ENCODE results near the gene GLTP.

The GLTP gene

DNA sequence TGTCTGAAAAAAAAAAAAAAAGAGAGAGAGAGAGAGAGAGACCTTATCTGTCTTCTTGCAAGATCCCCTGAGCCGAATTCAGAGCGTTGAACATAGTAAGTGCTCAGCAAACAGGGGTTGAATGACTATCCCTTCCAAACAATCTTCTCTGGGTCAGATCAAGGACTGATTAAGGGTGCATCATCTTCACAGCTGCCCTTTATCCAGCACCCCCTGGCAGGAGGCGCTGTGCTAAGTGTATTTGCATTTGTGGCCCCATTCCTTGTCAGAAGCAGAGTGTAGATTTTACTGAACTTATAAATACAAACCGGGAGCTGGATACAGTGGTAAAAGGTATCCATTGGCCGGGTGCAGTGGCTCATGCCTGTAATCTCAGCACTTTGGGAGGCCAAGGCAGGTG, 38.3 kb downstream of the GLTP start:
- DNase-seq (ENCODE audit: low read depth) = no peak

DNA sequence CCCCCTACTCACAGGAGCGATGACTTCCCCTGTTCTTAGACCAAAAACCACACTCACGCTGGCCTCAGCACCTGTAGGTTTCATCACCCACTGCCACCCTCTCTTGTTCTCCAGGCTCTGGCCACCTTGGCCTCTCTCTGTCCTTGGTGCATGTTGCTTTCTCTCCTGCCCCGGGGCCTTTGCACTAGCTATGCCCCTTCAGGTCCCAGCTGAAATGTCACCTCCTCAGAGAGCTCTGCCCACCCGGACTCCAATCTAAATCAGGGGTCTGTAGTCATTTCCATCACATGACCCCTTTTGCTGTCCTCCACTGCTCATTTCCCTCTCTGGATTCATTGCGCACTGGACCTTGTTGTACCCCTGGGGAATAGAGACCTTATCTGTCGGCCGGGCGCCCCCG, 39.0 kb downstream of the GLTP start:
- no peak for DNase-seq (ENCODE audit: low read depth)

DNA sequence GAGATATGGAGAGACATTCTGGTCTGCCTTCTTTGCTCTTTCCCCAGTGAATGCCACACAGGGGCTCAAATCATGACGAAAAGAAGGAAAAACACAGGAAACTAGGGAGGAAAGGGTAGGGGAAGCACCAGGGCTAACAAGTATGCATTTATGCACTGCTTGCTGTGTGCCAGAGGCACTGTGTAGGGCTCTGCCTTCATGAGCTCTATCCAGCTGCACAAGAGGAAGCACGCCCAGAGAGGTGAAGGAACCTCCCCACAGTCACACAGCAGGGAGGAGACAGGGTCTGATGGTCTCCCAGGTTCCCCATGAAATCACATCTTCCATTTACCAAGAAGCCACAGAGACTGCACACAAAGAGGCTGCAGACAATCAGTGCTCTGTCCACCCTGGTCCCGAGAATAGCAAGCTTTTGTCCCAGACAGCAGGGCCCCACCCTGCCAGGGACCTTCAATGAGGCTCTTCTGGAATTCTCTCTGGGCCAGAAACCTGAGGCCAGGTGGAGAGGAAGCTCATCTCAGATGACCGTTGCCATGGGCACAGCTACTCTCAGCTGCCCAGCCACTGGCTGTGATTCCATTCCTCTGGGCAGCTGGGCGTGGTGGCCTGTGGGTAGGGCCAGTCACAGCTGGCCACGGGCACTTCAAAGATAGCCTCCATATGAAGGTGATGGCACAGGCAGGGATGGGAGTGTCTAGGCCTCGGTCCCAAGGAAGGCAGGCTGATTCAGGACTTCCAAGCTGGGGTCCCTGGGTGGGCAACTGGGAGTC, 39.9 kb downstream of the GLTP start:
- no peak for DNase-seq (ENCODE audit: low read depth)

GRCh38 chr12:109839444-109839843, 40.9 kb downstream of the GLTP start:
- DNase-seq (ENCODE audit: low read depth) = no peak

GRCh38 chr12:109836916-109837315, 43.4 kb downstream of the GLTP start:
- DNase-seq (ENCODE audit: low read depth) = no peak

DNA sequence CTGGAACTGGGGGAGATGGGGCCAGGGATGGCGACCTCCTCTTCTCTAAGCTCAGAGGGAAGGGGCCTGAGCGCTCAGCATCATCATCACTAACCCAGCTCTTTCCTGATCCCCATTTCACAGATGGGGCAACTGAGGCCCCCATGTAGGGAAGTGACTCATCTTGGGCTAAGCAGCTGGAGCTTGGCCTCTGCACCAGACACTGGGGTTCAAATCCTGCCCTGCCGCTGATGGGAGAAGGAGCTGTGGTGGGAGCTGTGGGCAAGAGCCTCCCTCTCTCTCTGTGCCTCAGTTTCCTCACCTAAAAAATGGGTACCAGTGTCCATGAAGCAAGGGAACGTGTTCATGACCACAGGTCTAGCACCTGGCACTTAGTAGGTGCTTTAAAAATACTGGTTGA, 44.5 kb downstream of the GLTP start:
- no peak for DNase-seq (ENCODE audit: low read depth)

DNA sequence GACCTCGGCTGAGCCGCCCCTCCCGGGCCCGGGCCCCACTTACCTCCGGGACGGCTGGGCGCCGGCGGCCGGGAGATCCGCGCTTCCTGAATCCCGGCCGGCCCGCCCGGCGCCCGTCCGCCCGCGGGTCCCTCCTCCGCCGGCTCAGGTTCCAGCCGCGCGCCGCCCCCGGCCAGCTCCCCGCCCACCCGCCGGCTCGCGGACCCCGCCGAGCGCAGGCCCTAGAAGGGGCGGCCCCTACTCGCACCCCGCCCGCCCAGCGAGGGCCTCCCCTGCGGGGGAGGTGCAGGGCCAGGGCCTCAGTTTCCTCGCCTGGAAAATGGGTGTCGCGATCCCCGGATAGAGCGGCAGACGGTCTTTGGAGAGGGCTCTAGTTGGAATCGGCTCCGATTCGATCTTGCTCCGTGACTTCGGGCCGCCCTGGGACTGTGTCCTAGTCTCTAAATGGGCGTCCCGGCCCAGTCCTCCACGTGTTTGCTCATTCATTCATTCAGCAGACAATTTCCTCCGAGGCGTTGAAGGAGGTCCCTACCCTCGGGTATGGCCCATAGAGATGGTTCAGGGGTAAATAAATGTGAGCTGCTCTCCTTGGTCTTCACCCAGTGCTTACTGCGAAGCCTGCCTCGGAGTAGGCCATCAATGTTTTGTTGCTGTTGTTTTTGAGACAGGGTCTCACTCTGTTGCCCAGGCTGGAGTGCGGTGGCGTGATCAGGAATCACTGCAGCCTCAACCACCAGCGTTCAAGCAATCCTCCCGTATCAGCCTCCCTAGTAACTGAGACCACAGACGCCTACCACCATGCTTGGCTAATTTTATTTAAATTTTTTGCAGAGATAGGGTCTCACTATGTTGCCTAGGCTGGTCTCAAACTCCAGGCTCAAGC, 46.8 kb downstream of the GLTP start, which contains the start of gene TRPV4:
Gene TRPV4, minus strand, starts transcription at position 92 of the 883 bp plus-strand sequence. CDS start 18,602 bp downstream, outside the sequence.
- DNase-seq (ENCODE audit: low read depth) = no peak

- no peak for DNase-seq (ENCODE audit: low read depth)
Measured at GRCh38 chr12:109832541-109833306, 47.6 kb downstream of the GLTP start.

DNA sequence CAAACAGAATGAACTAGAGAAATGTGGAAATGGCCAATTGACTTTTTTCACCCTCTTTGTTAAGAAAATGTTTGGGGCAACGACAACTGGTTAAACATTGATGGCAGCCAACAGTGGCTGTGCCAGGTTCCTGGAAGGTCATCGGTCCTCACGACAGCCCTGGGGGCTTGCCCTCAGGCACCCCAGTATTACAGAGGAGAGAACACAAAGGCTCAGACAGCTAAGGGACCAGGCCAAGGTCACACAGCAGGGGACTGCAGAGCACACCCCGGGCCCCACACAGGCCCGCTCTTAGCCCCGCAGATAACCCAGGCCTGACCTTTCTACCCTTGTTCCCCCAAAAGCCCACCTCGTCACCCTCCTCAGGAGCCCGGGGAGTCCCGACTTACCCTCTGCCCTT, 48.4 kb downstream of the GLTP start:
- DNase-seq (ENCODE audit: low read depth) = no peak

- no peak for DNase-seq (ENCODE audit: low read depth)
Measured at GRCh38 chr12:109831365-109831764, 49.0 kb downstream of the GLTP start.

GRCh38 chr12:109830718-109831117, 49.6 kb downstream of the GLTP start:
- DNase-seq (ENCODE audit: low read depth) = no peak

- no peak for DNase-seq (ENCODE audit: low read depth)
Measured at GRCh38 chr12:109830267-109830666, 50.1 kb downstream of the GLTP start.

DNA sequence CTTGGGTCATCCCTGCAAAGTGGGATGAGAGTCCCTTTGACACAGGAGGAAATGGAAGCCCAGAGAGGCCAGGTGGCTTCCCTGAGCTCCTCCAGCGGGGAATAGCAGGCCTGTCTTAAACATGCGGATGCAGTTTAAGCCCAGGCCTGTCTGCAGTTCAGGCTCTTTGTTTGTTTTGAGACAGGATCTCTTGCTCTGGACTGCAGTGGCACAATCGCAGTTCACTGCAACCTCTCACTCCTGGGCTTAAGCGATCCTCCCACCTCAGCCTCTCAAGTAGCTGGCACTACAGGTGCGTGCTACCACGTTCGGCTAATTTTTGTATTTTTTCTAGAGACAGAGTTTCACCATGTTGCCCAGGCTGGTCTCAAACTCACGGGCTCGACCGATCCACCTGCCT, 50.7 kb downstream of the GLTP start:
- DNase-seq (ENCODE audit: low read depth) = no peak

DNA sequence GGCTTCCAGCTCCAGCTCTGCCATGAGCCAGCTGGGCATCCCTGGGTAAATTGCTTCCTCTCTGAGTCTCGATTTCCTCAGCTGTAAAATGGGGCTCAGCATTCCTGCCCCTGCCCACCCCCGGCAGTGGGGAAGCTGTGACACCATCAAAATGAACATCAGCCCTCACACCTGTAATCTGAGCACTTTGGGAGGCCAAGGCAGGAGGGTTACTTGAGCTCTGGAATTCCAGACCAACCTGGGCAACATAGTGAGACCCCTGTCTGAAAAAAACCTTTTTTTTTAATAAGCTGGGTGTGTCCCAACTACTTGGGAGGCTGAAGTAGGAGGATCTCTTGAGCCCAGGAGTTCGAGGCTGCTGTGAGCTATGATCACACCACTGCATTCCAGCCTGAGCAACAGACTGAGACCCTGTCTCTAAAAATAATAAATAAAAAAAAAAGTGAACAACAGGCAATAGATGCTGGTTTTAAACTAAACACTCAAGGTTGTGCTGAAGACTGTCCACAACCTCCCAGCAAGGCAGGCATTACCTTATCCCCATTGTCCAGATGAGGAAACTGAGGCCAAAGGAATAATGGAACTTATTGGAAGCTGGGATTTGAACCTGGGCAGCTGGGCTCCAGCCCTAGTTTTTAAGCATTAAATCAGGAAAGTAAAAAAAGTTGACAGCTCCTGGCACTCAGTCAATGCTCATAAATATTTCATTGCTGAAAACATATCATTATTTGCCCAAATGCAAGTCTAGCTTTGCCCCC, 51.4 kb downstream of the GLTP start:
- DNase-seq (ENCODE audit: low read depth) = no peak

- DNase-seq (ENCODE audit: low read depth) = no peak
Measured at GRCh38 chr12:109827566-109828550, 52.5 kb downstream of the GLTP start.

DNA sequence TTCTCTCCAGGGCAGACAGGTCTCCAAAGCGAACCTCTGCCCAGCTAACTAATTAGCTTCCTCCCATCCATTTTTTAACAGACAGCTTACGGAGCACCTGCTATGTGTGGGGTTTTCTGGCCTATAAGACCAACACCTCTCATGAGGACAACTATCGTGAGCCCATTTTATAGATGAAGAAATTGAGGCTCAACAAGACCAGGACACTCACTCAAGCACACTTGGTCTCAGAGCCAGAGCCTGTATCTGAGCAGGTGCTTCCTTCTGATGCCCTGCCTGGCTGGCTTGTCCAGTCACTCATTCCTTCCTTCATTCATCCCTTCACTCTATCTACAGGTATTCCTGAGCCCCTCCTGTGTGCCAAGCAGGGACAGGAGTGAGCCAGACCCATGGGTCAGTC, 53.3 kb downstream of the GLTP start:
- no peak for DNase-seq (ENCODE audit: low read depth)

- no peak for DNase-seq (ENCODE audit: low read depth)
Measured at GRCh38 chr12:109824731-109825130, 55.6 kb downstream of the GLTP start.

DNA sequence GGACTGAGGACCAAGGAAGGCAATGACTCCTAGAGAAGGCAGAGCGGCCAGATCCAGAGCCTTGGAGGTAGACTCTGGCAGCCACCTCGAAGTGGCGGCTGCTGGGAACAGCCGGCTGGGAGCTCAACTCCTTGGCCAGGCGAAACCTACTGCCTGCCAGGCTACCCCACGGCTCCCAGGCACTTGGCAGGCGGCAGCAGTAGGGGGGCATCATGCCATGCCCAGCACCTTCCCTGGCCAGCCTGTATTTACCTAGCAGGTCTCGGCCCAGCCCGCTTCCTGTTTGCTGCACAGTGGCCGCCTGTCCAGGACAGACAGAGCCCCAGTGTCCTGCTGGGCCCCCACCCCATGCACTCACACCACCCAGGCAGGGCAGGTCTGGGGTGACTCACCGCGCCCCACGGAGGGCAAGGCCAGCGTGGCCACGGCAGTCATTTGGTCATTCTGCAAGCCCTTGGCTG, 57.4 kb downstream of the GLTP start:
- DNase-seq (ENCODE audit: low read depth) = no peak

GRCh38 chr12:109822416-109822815, 57.9 kb downstream of the GLTP start:
- no peak for DNase-seq (ENCODE audit: low read depth)

DNA sequence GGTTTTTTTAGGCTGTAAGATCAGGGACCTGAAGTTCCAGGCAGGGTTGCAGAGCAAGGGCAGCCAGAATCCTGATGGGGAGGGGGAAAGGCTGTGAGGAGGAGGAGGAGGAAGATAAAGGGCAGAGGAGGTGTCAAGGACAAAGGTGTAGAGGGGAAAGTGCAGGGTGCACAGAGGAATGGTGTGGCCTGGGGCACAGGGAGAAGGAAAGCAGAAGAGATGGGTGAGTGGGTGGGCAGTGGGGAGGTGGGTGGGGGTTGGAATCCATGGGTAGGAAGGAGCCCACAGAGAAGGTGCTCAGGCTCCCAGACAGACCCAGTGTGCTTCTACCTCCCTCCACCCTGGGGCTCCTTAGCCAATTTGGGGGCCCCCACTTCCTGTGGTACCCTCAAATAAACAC, 58.4 kb downstream of the GLTP start:
- no peak for DNase-seq (ENCODE audit: low read depth)
